ENCODE measurements around the gene NFATC2. TPM values are rescaled to one million over a fixed set of nuclear protein-coding genes. Genes with fewer than 3 reads are reported as not detected.

The NFATC2 gene
- polyA plus RNA-seq, 1 of the 3 experiments (the other 2 are of a cell fraction) = 0.36 TPM

DNA sequence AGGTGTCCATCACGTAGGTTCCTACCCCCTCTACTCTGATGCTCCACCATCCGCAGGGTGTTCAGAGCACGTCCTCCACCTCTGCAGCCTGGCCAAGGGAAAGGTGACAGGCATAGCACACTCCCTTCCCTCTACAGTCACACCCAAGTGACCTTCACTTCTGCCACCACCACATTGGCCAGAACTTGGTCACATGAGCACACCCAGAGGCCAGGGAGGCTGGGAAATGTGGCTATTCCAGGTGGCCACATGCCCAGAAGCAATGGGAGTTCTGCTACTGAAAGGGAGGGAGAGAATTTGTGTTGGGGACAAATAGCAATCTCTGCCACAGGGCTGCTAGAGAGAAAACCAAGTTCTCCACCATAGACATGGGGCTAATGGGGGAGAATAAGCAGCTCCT, 180.3 kb downstream of the NFATC2 start:
- Histone ChIP-seq H3K9me3 (0 out of 2 replicates have a peak, but pooled peaks cover 6% of the 10 kb centered on the region), H3K27me3 (ENCODE audit: insufficient read depth) (no peaks in the 10 kb centered on the region), H3K4me1 (ENCODE audit: control insufficient read depth in 1 of 2, insufficient read depth in 2 of 2, low read depth in 1 of 2, low read length in 1 of 2) (peaks cover 4 to 21% of the 10 kb centered on the region in 2 experiments; a peak in 3 of 4 replicates), H3K4me2 (no peak overlapping the region), H3K27ac (ENCODE audit: low read depth in 2 of 2, low read length in 1 of 2) (peak overlapping the region in 1 of 2 experiments; percentile 100; a peak in 1 of 4 replicates), H3K4me3 (ENCODE audit: low read depth in 2 of 2, low read length in 1 of 2) (no peak overlapping the region), H3K36me3 (replicated peaks in 1 of 2; ENCODE audit: control insufficient read depth in 1 of 2, insufficient read depth in 2 of 2, low read length in 1 of 2) (peaks cover 0 to 3% of the 10 kb centered on the region in 2 experiments), H3K79me2 (ENCODE audit: insufficient read depth) (no peaks in the 10 kb centered on the region), H2AFZ (ENCODE audit: low read depth) (no peak overlapping the region), H3K9ac (no peak overlapping the region), H3K9me2 (no peaks in the 10 kb centered on the region), H4K20me1 (ENCODE audit: insufficient read depth) (no peaks in the 10 kb centered on the region), H3F3A (replicated peaks; ENCODE audit: insufficient read depth) (peaks cover 29% of the 10 kb centered on the region)
- no peak for TF ChIP-seq RFX5 (IDR thresholded peaks at IDR 0.05; ENCODE audit: low read length)
- TF ChIP-seq SIN3A (IDR thresholded peaks at IDR 0.05; ENCODE audit: borderline replicate concordance, low read depth, low read length) = no peak
- no peak for TF ChIP-seq MXI1 (IDR thresholded peaks at IDR 0.05; ENCODE audit: low read depth, low read length)
- no peak for TF ChIP-seq TCF12 (IDR thresholded peaks at IDR 0.05)
- TF ChIP-seq JUND (IDR thresholded peaks at IDR 0.05) = no peak
- no peak for TF ChIP-seq EP300 (IDR thresholded peaks at IDR 0.05; ENCODE audit: borderline replicate concordance in 1 of 2, low read depth in 1 of 2, low read length in 1 of 2)
- TF ChIP-seq, protein P1, sequence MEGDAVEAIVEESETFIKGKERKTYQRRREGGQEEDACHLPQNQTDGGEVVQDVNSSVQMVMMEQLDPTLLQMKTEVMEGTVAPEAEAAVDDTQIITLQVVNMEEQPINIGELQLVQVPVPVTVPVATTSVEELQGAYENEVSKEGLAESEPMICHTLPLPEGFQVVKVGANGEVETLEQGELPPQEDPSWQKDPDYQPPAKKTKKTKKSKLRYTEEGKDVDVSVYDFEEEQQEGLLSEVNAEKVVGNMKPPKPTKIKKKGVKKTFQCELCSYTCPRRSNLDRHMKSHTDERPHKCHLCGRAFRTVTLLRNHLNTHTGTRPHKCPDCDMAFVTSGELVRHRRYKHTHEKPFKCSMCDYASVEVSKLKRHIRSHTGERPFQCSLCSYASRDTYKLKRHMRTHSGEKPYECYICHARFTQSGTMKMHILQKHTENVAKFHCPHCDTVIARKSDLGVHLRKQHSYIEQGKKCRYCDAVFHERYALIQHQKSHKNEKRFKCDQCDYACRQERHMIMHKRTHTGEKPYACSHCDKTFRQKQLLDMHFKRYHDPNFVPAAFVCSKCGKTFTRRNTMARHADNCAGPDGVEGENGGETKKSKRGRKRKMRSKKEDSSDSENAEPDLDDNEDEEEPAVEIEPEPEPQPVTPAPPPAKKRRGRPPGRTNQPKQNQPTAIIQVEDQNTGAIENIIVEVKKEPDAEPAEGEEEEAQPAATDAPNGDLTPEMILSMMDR (IDR thresholded peaks at IDR 0.05) = no peak
- no peak for TF ChIP-seq TAF1 (IDR thresholded peaks at IDR 0.05; ENCODE audit: borderline replicate concordance, low read depth, low read length)
- no peak for TF ChIP-seq SMC3 (IDR thresholded peaks at IDR 0.05; ENCODE audit: low read depth, low read length)
- ChIA-PET CTCF (interaction anchor here (0.9 to 5.4 kb wide), 3 partner anchors 10 to 380 kb away, joined by 3 to 29 read pairs (median 4); no protein-coding TSS in a partner anchor), POLR2A (no interaction called here)
- no peak for DNase-seq
- WGBS (ENCODE audit: low lambda C conversion rate) = 92% methylated on average over 3 of the region's 3 CpGs

DNA sequence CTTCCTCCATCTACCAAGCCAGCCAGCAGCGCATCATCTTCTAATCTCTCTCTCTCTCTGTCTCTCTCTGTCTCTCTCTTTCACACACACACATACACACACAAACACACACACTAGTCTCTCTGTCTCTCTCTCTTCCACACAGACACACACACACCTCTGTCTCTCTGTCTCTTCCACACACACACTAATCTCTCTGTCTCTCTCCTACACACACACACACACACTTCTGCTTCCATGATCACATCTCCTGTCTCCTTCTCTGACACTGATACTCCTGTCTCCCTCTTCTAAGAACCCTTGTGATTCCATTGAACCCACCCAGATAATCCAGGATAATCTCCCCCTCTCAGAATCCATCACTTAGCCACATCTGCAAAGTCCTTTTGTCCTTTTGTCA, 181.3 kb downstream of the NFATC2 start:
- no peak overlapping the region for H3K4me2 ChIP-seq
- CTCF ChIA-PET = interaction anchor here (1.1 to 5.4 kb wide), 2 partner anchors 11 to 42 kb away, joined by 3 to 29 read pairs; no protein-coding TSS in a partner anchor
- POLR2A ChIA-PET = interaction anchor here (0.6 kb wide), 1 partner anchor 734 kb away, joined by 4 read pairs; no protein-coding TSS in a partner anchor
- no peak for TF ChIP-seq MEF2A (IDR thresholded peaks at IDR 0.05; ENCODE audit: borderline replicate concordance, low read depth)
- no peak for TF ChIP-seq GATA2 (CRISPR knock-in tag; IDR thresholded peaks at IDR 0.05)
- TF ChIP-seq FOSL2 (IDR thresholded peaks at IDR 0.05; ENCODE audit: borderline replicate concordance, low read depth) = no peak
- no peak for TF ChIP-seq RCOR1 (IDR thresholded peaks at IDR 0.05; ENCODE audit: low read length)
- no peak for TF ChIP-seq RXRA (IDR thresholded peaks at IDR 0.05; ENCODE audit: borderline replicate concordance, low read depth)
- no peak for TF ChIP-seq EP300 (IDR thresholded peaks at IDR 0.05; ENCODE audit: borderline replicate concordance in 1 of 2, low read depth in 1 of 2, low read length in 1 of 2)
- no peak for TF ChIP-seq FOXJ3 (CRISPR knock-in tag; IDR thresholded peaks at IDR 0.05)
- no peak for TF ChIP-seq YY1 (IDR thresholded peaks at IDR 0.05; ENCODE audit: low read depth)
- TF ChIP-seq, protein P2, sequence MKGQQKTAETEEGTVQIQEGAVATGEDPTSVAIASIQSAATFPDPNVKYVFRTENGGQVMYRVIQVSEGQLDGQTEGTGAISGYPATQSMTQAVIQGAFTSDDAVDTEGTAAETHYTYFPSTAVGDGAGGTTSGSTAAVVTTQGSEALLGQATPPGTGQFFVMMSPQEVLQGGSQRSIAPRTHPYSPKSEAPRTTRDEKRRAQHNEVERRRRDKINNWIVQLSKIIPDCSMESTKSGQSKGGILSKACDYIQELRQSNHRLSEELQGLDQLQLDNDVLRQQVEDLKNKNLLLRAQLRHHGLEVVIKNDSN (IDR thresholded peaks at IDR 0.05; ENCODE audit: borderline replicate concordance, low read depth) = no peak
- TF ChIP-seq, protein P1 (IDR thresholded peaks at IDR 0.05) = no peak
- no peak for TF ChIP-seq TCF12 (IDR thresholded peaks at IDR 0.05)
- no peak for TF ChIP-seq RFX5 (IDR thresholded peaks at IDR 0.05; ENCODE audit: low read length)
- TF ChIP-seq TEAD4 (IDR thresholded peaks at IDR 0.05; ENCODE audit: borderline replicate concordance, insufficient read depth) = no peak
- TF ChIP-seq EZH2phosphoT487 (IDR thresholded peaks at IDR 0.05; ENCODE audit: borderline replicate concordance, low read depth) = no peak

More for the DNA sequence above, 181.3 kb downstream of the NFATC2 start:
- DNase-seq = no peak
- Histone ChIP-seq H3K27me3 (ENCODE audit: insufficient read depth) (no peaks in the 10 kb centered on the region), H3K4me1 (ENCODE audit: control insufficient read depth in 1 of 2, insufficient read depth in 2 of 2, low read depth in 1 of 2, low read length in 1 of 2) (peaks cover 0 to 16% of the 10 kb centered on the region in 2 experiments; a peak in 2 of 4 replicates), H3K36me3 (replicated peaks in 1 of 2; ENCODE audit: control insufficient read depth in 1 of 2, insufficient read depth in 2 of 2, low read length in 1 of 2) (peaks cover 0 to 3% of the 10 kb centered on the region in 2 experiments), H3K9me2 (no peaks in the 10 kb centered on the region), H3K9me3 (0 out of 2 replicates have a peak, but pooled peaks cover 6% of the 10 kb centered on the region), H3K79me2 (ENCODE audit: insufficient read depth) (no peaks in the 10 kb centered on the region), H3F3A (replicated peaks; ENCODE audit: insufficient read depth) (peaks cover 22% of the 10 kb centered on the region), H3K27ac (ENCODE audit: low read depth in 2 of 2, low read length in 1 of 2) (peak overlapping the region in 1 of 2 experiments; percentile 100; a peak in 2 of 4 replicates), H4K20me1 (ENCODE audit: insufficient read depth) (no peaks in the 10 kb centered on the region), H3K9ac (peak overlapping the region; percentile 44; the same call in 1 of the 2 replicates), H3K4me3 (ENCODE audit: low read depth in 2 of 2, low read length in 1 of 2) (no peak overlapping the region), H2AFZ (ENCODE audit: low read depth) (no peak overlapping the region)
- 89% methylated on average over 1 of the region's 1 CpG for WGBS (ENCODE audit: low lambda C conversion rate)
